ENCODE data around the gene OR8I2.
"Not testable (repeated sequence)": the region's sequence is repeated elsewhere in the genome, so short reads cannot be mapped to it uniquely, and the experiment has no call there.

Gene OR8I2

DNA sequence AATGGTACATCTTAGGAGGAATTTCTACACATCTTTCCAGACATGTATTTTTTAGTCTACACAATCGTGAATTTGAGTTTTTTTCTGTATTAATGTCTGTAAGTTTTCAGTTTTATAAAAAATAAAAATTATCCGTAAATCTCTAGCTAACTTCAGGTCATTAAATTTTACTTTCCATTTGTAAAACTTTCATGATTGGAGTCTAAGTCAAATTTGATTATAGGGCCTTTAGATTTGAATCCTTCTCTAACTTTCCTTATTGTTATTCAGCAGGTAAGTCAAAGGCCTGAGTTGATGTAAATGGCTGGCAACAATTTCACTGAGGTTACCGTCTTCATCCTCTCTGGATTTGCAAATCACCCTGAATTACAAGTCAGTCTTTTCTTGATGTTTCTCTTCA lies at the start of gene OR8I2:
Gene OR8I2, plus strand, starts transcription at position 301 of the 400 bp plus-strand sequence. Its CDS starts 0 bp downstream, at position 301.
- Histone ChIP-seq H3K4me1 (ENCODE audit: control insufficient read depth, insufficient read depth, low read length) (no peaks in the 10 kb centered on the region), H3K9ac (ENCODE audit: low read depth, low read length) (no peak within 1 kb of the TSS), H3K4me3 (ENCODE audit: low read depth, low read length) (no peak within 1 kb of the TSS), H3K9me3 (ENCODE audit: control insufficient read depth, insufficient read depth, low read length) (no peaks in the 10 kb centered on the region), H3K27me3 (ENCODE audit: control insufficient read depth, insufficient read depth, low read length) (no peaks in the 10 kb centered on the region), H3K36me3 (ENCODE audit: control insufficient read depth, insufficient read depth, low read length) (no peaks in the 10 kb centered on the region)

GRCh38 chr11:56045538-56045937 lies 47.6 kb upstream of the OR8I2 start:
- Histone ChIP-seq H3K9me3 (ENCODE audit: control insufficient read depth, insufficient read depth, low read length) (no peaks in the 10 kb centered on the region), H3K4me3 (ENCODE audit: low read depth, low read length) (no peak overlapping the region), H3K36me3 (ENCODE audit: control insufficient read depth, insufficient read depth, low read length) (no peaks in the 10 kb centered on the region), H3K4me1 (ENCODE audit: control insufficient read depth, insufficient read depth, low read length) (no peaks in the 10 kb centered on the region), H3K9ac (ENCODE audit: low read depth, low read length) (no peak overlapping the region), H3K27me3 (ENCODE audit: control insufficient read depth, insufficient read depth, low read length) (no peaks in the 10 kb centered on the region)

- Histone ChIP-seq H3K36me3 (ENCODE audit: control insufficient read depth, insufficient read depth, low read length) (no peaks in the 10 kb centered on the region), H3K4me1 (ENCODE audit: control insufficient read depth, insufficient read depth, low read length) (no peaks in the 10 kb centered on the region), H3K9ac (ENCODE audit: low read depth, low read length) (no peak overlapping the region), H3K9me3 (ENCODE audit: control insufficient read depth, insufficient read depth, low read length) (no peaks in the 10 kb centered on the region), H3K4me3 (ENCODE audit: low read depth, low read length) (no peak overlapping the region), H3K27me3 (ENCODE audit: control insufficient read depth, insufficient read depth, low read length) (no peaks in the 10 kb centered on the region)
Observed at GRCh38 chr11:56048480-56048879, 44.6 kb upstream of the OR8I2 start.

- H3K9me3 ChIP-seq (ENCODE audit: control insufficient read depth, insufficient read depth, low read length) = no peaks in the 10 kb centered on the region
- H3K27me3 ChIP-seq (ENCODE audit: control insufficient read depth, insufficient read depth, low read length) = no peaks in the 10 kb centered on the region
- no peak overlapping the region for H3K9ac ChIP-seq (ENCODE audit: low read depth, low read length)
- H3K36me3 ChIP-seq (ENCODE audit: control insufficient read depth, insufficient read depth, low read length) = no peaks in the 10 kb centered on the region
- no peak overlapping the region for H3K4me3 ChIP-seq (ENCODE audit: low read depth, low read length)
- no peaks in the 10 kb centered on the region for H3K4me1 ChIP-seq (ENCODE audit: control insufficient read depth, insufficient read depth, low read length)
Observed at GRCh38 chr11:56049487-56049886, 43.6 kb upstream of the OR8I2 start.

GRCh38 chr11:56056366-56056765 lies 36.7 kb upstream of the OR8I2 start:
- H3K9me3 ChIP-seq (ENCODE audit: control insufficient read depth, insufficient read depth, low read length) = not testable (repeated sequence)

DNA sequence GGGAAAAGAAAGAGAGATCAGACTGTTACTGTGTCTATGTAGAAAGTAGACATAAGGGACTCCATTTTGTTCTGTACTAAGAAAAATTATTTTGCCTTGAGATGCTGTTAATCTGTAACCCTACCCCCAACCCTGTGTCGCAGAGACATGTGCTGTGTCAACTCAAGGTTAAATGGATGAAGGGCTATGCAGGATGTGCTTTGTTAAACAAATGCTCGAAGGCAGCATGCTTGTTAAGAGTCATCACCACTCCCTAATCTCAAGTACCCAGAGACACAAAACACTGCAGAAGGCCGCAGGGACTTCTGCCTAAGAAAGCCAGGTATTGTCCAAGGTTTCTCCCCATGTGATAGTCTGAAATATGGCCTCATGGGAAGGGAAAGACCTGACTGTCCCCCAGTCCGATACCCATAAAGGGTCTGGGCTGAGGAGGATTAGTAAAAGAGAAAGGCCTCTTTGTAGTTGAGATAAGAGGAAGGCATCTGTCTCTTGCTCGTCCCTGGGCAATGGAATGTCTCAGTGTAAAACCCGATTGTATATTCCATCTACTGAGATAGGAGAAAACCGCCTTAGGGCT lies 35.4 kb upstream of the OR8I2 start:
- not testable (repeated sequence) for H3K27me3 ChIP-seq (ENCODE audit: control insufficient read depth, insufficient read depth, low read length); H3K9me3 ChIP-seq (ENCODE audit: control insufficient read depth, insufficient read depth, low read length); H3K36me3 ChIP-seq (ENCODE audit: control insufficient read depth, insufficient read depth, low read length); H3K4me3 ChIP-seq (ENCODE audit: low read depth, low read length); H3K9ac ChIP-seq (ENCODE audit: low read depth, low read length)
- peaks cover 15% of the 10 kb centered on the region for H3K4me1 ChIP-seq (ENCODE audit: control insufficient read depth, insufficient read depth, low read length)

More at GRCh38 chr11:56056366-56056765, 36.7 kb upstream of the OR8I2 start:
- H3K4me1 ChIP-seq (ENCODE audit: control insufficient read depth, insufficient read depth, low read length) = peaks cover 15% of the 10 kb centered on the region
- H3K9ac ChIP-seq (ENCODE audit: low read depth, low read length); H3K4me3 ChIP-seq (ENCODE audit: low read depth, low read length); H3K36me3 ChIP-seq (ENCODE audit: control insufficient read depth, insufficient read depth, low read length); H3K27me3 ChIP-seq (ENCODE audit: control insufficient read depth, insufficient read depth, low read length): not testable (repeated sequence)

GRCh38 chr11:56058260-56058780 lies 34.8 kb upstream of the OR8I2 start:
- not testable (repeated sequence) for H3K27me3 ChIP-seq (ENCODE audit: control insufficient read depth, insufficient read depth, low read length); H3K9me3 ChIP-seq (ENCODE audit: control insufficient read depth, insufficient read depth, low read length); H3K9ac ChIP-seq (ENCODE audit: low read depth, low read length); H3K36me3 ChIP-seq (ENCODE audit: control insufficient read depth, insufficient read depth, low read length); H3K4me3 ChIP-seq (ENCODE audit: low read depth, low read length)
- H3K4me1 ChIP-seq (ENCODE audit: control insufficient read depth, insufficient read depth, low read length) = peaks cover 15% of the 10 kb centered on the region

- no peaks in the 10 kb centered on the region for H3K27me3 ChIP-seq (ENCODE audit: control insufficient read depth, insufficient read depth, low read length)
- H3K9ac ChIP-seq (ENCODE audit: low read depth, low read length) = no peak overlapping the region
- no peaks in the 10 kb centered on the region for H3K9me3 ChIP-seq (ENCODE audit: control insufficient read depth, insufficient read depth, low read length)
- no peaks in the 10 kb centered on the region for H3K4me1 ChIP-seq (ENCODE audit: control insufficient read depth, insufficient read depth, low read length)
- no peaks in the 10 kb centered on the region for H3K36me3 ChIP-seq (ENCODE audit: control insufficient read depth, insufficient read depth, low read length)
- no peak overlapping the region for H3K4me3 ChIP-seq (ENCODE audit: low read depth, low read length)
Observed at GRCh38 chr11:56066980-56067379, 26.1 kb upstream of the OR8I2 start.

DNA sequence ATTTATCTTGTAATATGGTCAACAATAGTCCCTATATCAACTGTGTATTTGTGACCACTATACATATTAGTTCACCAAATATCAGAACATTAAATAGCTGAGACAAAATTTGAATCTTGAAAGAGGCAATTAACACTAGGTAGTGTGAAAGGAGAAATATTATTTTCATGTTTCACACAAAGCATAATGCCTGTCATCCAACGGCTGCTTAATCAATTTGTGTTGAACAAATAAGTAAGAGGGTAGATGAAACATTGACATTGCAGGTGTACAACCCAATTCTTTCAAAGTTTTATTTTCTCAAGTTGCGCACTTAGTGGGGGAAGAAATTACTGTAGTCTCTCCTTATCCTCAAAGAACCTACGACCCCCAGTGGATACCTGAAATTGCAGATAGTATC lies 3.4 kb upstream of the OR8I2 start:
- Histone ChIP-seq H3K4me1 (ENCODE audit: control insufficient read depth, insufficient read depth, low read length) (no peaks in the 10 kb centered on the region), H3K27me3 (ENCODE audit: control insufficient read depth, insufficient read depth, low read length) (no peaks in the 10 kb centered on the region), H3K9ac (ENCODE audit: low read depth, low read length) (no peak overlapping the region), H3K9me3 (ENCODE audit: control insufficient read depth, insufficient read depth, low read length) (no peaks in the 10 kb centered on the region), H3K36me3 (ENCODE audit: control insufficient read depth, insufficient read depth, low read length) (no peaks in the 10 kb centered on the region), H3K4me3 (ENCODE audit: low read depth, low read length) (no peak overlapping the region)

DNA sequence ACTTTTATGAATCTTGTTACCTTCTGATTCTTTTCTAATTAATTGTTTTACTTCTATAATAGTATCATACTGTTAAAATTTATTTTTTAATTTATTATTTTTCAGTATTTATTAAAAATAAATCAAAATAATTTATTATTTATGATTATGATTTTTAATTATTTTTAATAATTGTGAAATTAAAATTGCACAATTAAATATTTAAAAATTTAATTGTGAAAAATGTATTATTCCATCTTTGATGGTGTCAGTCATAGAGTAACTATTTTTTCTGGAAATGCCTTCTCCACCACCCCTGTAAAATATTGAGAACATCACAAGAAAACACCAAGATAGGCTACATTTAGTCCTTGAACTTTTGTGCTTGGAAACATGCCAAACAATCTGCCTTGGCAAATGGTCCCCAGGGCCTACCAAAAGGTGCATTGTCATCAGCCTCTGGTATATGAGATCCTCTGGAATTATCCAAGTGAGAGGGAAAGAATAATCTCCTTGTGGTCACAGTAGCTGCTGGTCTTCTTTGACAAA lies 10.2 kb downstream of the OR8I2 start, which contains the start of gene OR8H2:
Gene OR8H2, plus strand, starts transcription at position 478 of the 528 bp plus-strand sequence. CDS start 1,356 bp downstream, outside the sequence.
- H3K4me3 ChIP-seq (ENCODE audit: low read depth, low read length) = no peak within 1 kb of the TSS
- no peaks in the 10 kb centered on the region for H3K4me1 ChIP-seq (ENCODE audit: control insufficient read depth, insufficient read depth, low read length)
- H3K9me3 ChIP-seq (ENCODE audit: control insufficient read depth, insufficient read depth, low read length) = no peaks in the 10 kb centered on the region
- H3K9ac ChIP-seq (ENCODE audit: low read depth, low read length) = no peak within 1 kb of the TSS
- no peaks in the 10 kb centered on the region for H3K27me3 ChIP-seq (ENCODE audit: control insufficient read depth, insufficient read depth, low read length)
- no peaks in the 10 kb centered on the region for H3K36me3 ChIP-seq (ENCODE audit: control insufficient read depth, insufficient read depth, low read length)

DNA sequence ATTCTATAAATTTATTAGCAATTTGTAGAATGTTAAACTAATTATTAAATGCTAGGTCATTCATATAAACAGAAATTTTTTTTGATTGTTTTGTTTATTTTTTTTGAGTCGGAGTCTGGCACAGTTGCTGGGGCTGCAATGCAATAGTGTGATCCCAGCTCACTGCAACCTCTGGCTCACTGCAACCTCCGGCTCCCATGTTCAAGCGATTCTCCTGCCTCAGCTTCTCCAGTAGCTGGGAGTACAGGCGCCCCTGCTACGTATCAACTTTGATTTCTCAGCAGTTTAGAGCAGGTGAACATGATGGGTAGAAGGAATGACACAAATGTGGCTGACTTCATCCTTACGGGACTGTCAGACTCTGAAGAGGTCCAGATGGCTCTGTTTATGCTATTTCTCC lies 29.0 kb downstream of the OR8I2 start, which contains the start of gene OR8H3:
Gene OR8H3, plus strand, starts transcription at position 301 of the 400 bp plus-strand sequence. Its CDS starts 0 bp downstream, at position 301.
- no peak within 1 kb of the TSS for H3K9ac ChIP-seq (ENCODE audit: low read depth, low read length)
- H3K4me3 ChIP-seq (ENCODE audit: low read depth, low read length) = no peak within 1 kb of the TSS
- H3K36me3 ChIP-seq (ENCODE audit: control insufficient read depth, insufficient read depth, low read length) = no peaks in the 10 kb centered on the region
- H3K9me3 ChIP-seq (ENCODE audit: control insufficient read depth, insufficient read depth, low read length) = no peaks in the 10 kb centered on the region
- no peaks in the 10 kb centered on the region for H3K27me3 ChIP-seq (ENCODE audit: control insufficient read depth, insufficient read depth, low read length)
- H3K4me1 ChIP-seq (ENCODE audit: control insufficient read depth, insufficient read depth, low read length) = no peaks in the 10 kb centered on the region

DNA sequence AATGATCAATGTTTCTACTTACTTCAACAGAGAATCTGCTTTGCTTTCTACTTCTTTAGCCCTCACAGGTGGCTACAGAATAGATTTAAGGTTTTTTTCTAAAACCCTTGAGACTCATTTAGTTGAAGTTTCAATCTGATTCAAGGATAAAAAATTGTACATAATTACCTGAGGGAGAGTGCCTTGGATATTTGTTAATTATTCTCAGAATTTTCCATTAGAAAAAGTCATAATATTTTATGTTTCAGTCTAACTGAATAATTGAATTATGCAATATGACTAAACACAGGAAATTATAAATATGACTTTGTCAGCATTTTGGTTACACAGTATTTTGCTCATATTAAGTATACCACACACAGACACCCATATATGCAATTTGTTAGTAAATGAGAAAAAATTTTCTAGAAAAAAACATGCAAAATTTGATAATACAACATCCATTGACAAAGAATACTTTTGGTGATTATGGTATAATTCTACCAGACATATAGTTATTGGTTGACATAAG lies 47.1 kb downstream of the OR8I2 start, which contains the start of gene OR8J3:
Gene OR8J3, minus strand, starts transcription at position 51 of the 511 bp plus-strand sequence. CDS start 2,483 bp downstream, outside the sequence.
- Histone ChIP-seq H3K4me1 (ENCODE audit: control insufficient read depth, insufficient read depth, low read length) (no peaks in the 10 kb centered on the region), H3K9ac (ENCODE audit: low read depth, low read length) (no peak within 1 kb of the TSS), H3K9me3 (ENCODE audit: control insufficient read depth, insufficient read depth, low read length) (no peaks in the 10 kb centered on the region), H3K27me3 (ENCODE audit: control insufficient read depth, insufficient read depth, low read length) (no peaks in the 10 kb centered on the region), H3K36me3 (ENCODE audit: control insufficient read depth, insufficient read depth, low read length) (no peaks in the 10 kb centered on the region), H3K4me3 (ENCODE audit: low read depth, low read length) (no peak within 1 kb of the TSS)

Data from iPS-15b (cell line).